Vagina (tissue), 2 donors: ENCODE results near the gene PTPRG. TPM values are rescaled to one million over a fixed set of nuclear protein-coding genes. Genes with fewer than 3 reads are reported as not detected.

Experiments used
- DNase-seq, 2 donors: peaks; one replicate each; pipeline ENCODE4 v3.0.0-alpha.2; 2017; ENCODE audit errors: extremely low spot score in 2 of 2
- H3K27ac ChIP-seq: fragments of 200-600 bp; sonication (generic); one replicate; pipeline ENCODE4 v1.5.1; 2019
- H3K27me3 ChIP-seq: fragments of 200-600 bp; sonication (generic); one replicate; pipeline ENCODE4 v1.5.1; 2019
- H3K36me3 ChIP-seq, 2 donors: fragments of 200-600 bp; sonication (generic); one replicate each; pipeline ENCODE4 v1.5.1; 2017 to 2019
- H3K4me1 ChIP-seq: fragments of 200-600 bp; sonication (generic); one replicate; pipeline ENCODE4 v1.5.1; 2019
- H3K4me3 ChIP-seq, 2 donors: fragments of 200-600 bp; sonication (generic); 1 replicate in 1 of 2; 2 replicates in 1 of 2; pipeline ENCODE4 v1.5.1; 2016 to 2019
- H3K9me3 ChIP-seq: fragments of 200-600 bp; sonication (generic); one replicate; pipeline ENCODE4 v1.5.1; 2019
- CTCF ChIP-seq, 3 experiments: fragments of 450-650 bp in 2 of 3; fragments of 200-600 bp in 1 of 3; sonication (generic) in 1 of 3; IDR thresholded peaks; one replicate each; pipeline ENCODE4 v1.5.1; 2017 to 2019; ENCODE audit warnings: antibody characterized with exemption in 3 of 3, mild to moderate bottlenecking in 2 of 3, moderate library complexity in 2 of 3
- POLR2A ChIP-seq, 2 donors: fragments of 450-650 bp; IDR thresholded peaks; one replicate each; pipeline ENCODE4 v1.6.1; 2017; ENCODE audit warnings: antibody characterized with exemption in 2 of 2, mild to moderate bottlenecking in 2 of 2, moderate library complexity in 2 of 2
- POLR2AphosphoS5 ChIP-seq, 2 donors: sonication (generic); formaldehyde crosslinking; IDR thresholded peaks; one replicate each; pipeline ENCODE4 v1.9.0; 2017; ENCODE audit warnings: antibody characterized with exemption in 2 of 2, mild to moderate bottlenecking in 2 of 2, low read depth in 1 of 2; ENCODE audit not compliant: insufficient read depth in 1 of 2
- intact Hi-C: fragments of 100-400 bp; cut with DNase I; formaldehyde crosslinking; loops from one replicate; pipeline ENCODE4 v1.15.1; 2023
- total RNA-seq: library from RNA; depleted of rRNA; stranded (reverse); fragments of >200 nt; gene quantifications from one replicate; pipeline ENCODE4 v1.2.3, GENCODE V29; 2016

The PTPRG gene
- total RNA-seq, 1 donor from 2014 or later = 47.6 TPM

- DNase-seq = no peak
- H3K9me3 ChIP-seq = no peaks in the 10 kb centered on the region
- intact Hi-C loops = no loop called here
- H3K4me1 ChIP-seq = peaks cover 13% of the 10 kb centered on the region
- H3K4me3 ChIP-seq = no peak overlapping the region
- no peaks in the 10 kb centered on the region for H3K27me3 ChIP-seq
- TF ChIP-seq CTCF (IDR thresholded peaks at IDR 0.05) (no peak), POLR2A (IDR thresholded peaks at IDR 0.05) (no peak), POLR2AphosphoS5 (IDR thresholded peaks at IDR 0.05; ENCODE audit: insufficient read depth in 1 of 2, low read depth in 1 of 2) (no peak)
- H3K27ac ChIP-seq = no peak overlapping the region
- no peaks in the 10 kb centered on the region for H3K36me3 ChIP-seq
Measured at GRCh38 chr3:61597906-61598305, 36.5 kb downstream of the PTPRG start.

- Histone ChIP-seq H3K4me3 (no peak overlapping the region), H3K27me3 (no peaks in the 10 kb centered on the region), H3K27ac (no peak overlapping the region), H3K9me3 (no peaks in the 10 kb centered on the region), H3K4me1 (peaks cover 3% of the 10 kb centered on the region), H3K36me3 (no peaks in the 10 kb centered on the region)
- DNase-seq = no peak
- no peak for TF ChIP-seq POLR2A (IDR thresholded peaks at IDR 0.05)
- no peak for TF ChIP-seq POLR2AphosphoS5 (IDR thresholded peaks at IDR 0.05; ENCODE audit: insufficient read depth in 1 of 2, low read depth in 1 of 2)
- no peak for TF ChIP-seq CTCF (IDR thresholded peaks at IDR 0.05)
- intact Hi-C loops = no loop called here
Measured at GRCh38 chr3:61600195-61600594, 38.8 kb downstream of the PTPRG start.

GRCh38 chr3:61601831-61602230 is 40.5 kb downstream of the PTPRG start:
- Histone ChIP-seq H3K9me3 (no peaks in the 10 kb centered on the region), H3K4me1 (no peaks in the 10 kb centered on the region), H3K4me3 (no peak overlapping the region), H3K27me3 (no peaks in the 10 kb centered on the region), H3K36me3 (no peaks in the 10 kb centered on the region), H3K27ac (no peak overlapping the region)
- DNase-seq = no peak
- intact Hi-C loops = no loop called here
- TF ChIP-seq CTCF (IDR thresholded peaks at IDR 0.05) (no peak), POLR2A (IDR thresholded peaks at IDR 0.05) (no peak), POLR2AphosphoS5 (IDR thresholded peaks at IDR 0.05; ENCODE audit: insufficient read depth in 1 of 2, low read depth in 1 of 2) (no peak)

GRCh38 chr3:61602466-61602865 is 41.1 kb downstream of the PTPRG start:
- Histone ChIP-seq H3K27ac (no peak overlapping the region), H3K4me1 (no peaks in the 10 kb centered on the region), H3K4me3 (no peak overlapping the region), H3K36me3 (no peaks in the 10 kb centered on the region), H3K9me3 (no peaks in the 10 kb centered on the region), H3K27me3 (no peaks in the 10 kb centered on the region)
- no peak for TF ChIP-seq POLR2AphosphoS5 (IDR thresholded peaks at IDR 0.05; ENCODE audit: insufficient read depth in 1 of 2, low read depth in 1 of 2)
- no peak for TF ChIP-seq CTCF (IDR thresholded peaks at IDR 0.05)
- intact Hi-C loops = no loop called here
- DNase-seq = no peak

- Histone ChIP-seq H3K4me3 (no peak overlapping the region), H3K27ac (no peak overlapping the region), H3K27me3 (no peaks in the 10 kb centered on the region), H3K4me1 (no peaks in the 10 kb centered on the region), H3K9me3 (no peaks in the 10 kb centered on the region), H3K36me3 (no peaks in the 10 kb centered on the region)
- intact Hi-C loops = no loop called here
- TF ChIP-seq POLR2A (IDR thresholded peaks at IDR 0.05) (no peak), POLR2AphosphoS5 (IDR thresholded peaks at IDR 0.05; ENCODE audit: insufficient read depth in 1 of 2, low read depth in 1 of 2) (no peak), CTCF (IDR thresholded peaks at IDR 0.05) (no peak)
- no peak for DNase-seq
Measured at GRCh38 chr3:61605589-61606175, 44.3 kb downstream of the PTPRG start.
